PC-9 (cell line): ENCODE measurements around the gene C1orf146. TPM values are rescaled to one million over a fixed set of nuclear protein-coding genes. Genes with fewer than 3 reads are reported as not detected.

ENCODE experiments used
- BruUV-seq: library from RNA; stranded (reverse); fragments of 400-500 nt; replicated peaks from 2 replicates; lab custom pipeline; 2021; lab: Mats Ljungman, UMichigan
- CTCF ChIA-PET: fragments of 300-600 bp; sonication (Branson Sonifier 250); formaldehyde crosslinking; loops from one replicate; lab custom pipeline; 2022; ENCODE audit warnings: antibody characterized with exemption; lab: Charles Lee
- POLR2A ChIA-PET: fragments of 300-600 bp; sonication (Branson Sonifier 250); formaldehyde crosslinking; loops from one replicate; lab custom pipeline; 2022; ENCODE audit warnings: antibody characterized with exemption; ENCODE audit not compliant: unreplicated experiment; lab: Charles Lee
- DNase-seq, 2 experiments: peaks; one replicate each; pipeline versions ENCODE4 v3.0.0 to v3.0.0-alpha.2; 2015 to 2022; ENCODE audit warnings: mixed read lengths in 1 of 2
- H2AFZ ChIP-seq: fragments of 200-600 bp; sonication (generic); 2 replicates; pipeline ENCODE4 v1.8.1; 2017; ENCODE audit warnings: antibody characterized with exemption
- H3F3A ChIP-seq: fragments of 200-600 bp; sonication (generic); 2 replicates; pipeline ENCODE4 v1.8.1; 2017; ENCODE audit warnings: antibody characterized with exemption, mild to moderate bottlenecking, low read depth; ENCODE audit not compliant: insufficient read depth
- H3K27ac ChIP-seq: fragments of 200-600 bp; sonication (generic); 2 replicates; pipeline ENCODE4 v1.6.1; 2016; ENCODE audit warnings: mixed run types
- H3K27me3 ChIP-seq: fragments of 200-600 bp; sonication (generic); 2 replicates; pipeline ENCODE4 v1.6.1; 2016; ENCODE audit warnings: low read depth, mixed run types; ENCODE audit not compliant: insufficient read depth
- H3K36me3 ChIP-seq: fragments of 200-600 bp; sonication (generic); 2 replicates; pipeline ENCODE4 v1.6.1; 2016; ENCODE audit warnings: low read depth, mixed run types
- H3K4me1 ChIP-seq: fragments of 200-600 bp; sonication (generic); replicated peaks from 2 replicates; pipeline ENCODE4 v1.6.1; 2016; ENCODE audit warnings: mixed run types; ENCODE audit not compliant: insufficient read depth
- H3K4me2 ChIP-seq: fragments of 200-600 bp; sonication (generic); 2 replicates; pipeline ENCODE4 v1.6.1; 2017; ENCODE audit warnings: mixed run types
- H3K4me3 ChIP-seq: fragments of 200-600 bp; sonication (generic); 2 replicates; pipeline ENCODE4 v1.6.1; 2016; ENCODE audit warnings: mixed run types
- H3K79me2 ChIP-seq: fragments of 200-600 bp; sonication (generic); 2 replicates; pipeline ENCODE4 v1.6.1; 2017; ENCODE audit warnings: low read depth, mixed run types
- H3K9me2 ChIP-seq: fragments of 200-600 bp; sonication (generic); 2 replicates; pipeline ENCODE4 v1.8.1; 2017; ENCODE audit warnings: mild to moderate bottlenecking; ENCODE audit not compliant: insufficient read depth
- H3K9me3 ChIP-seq: fragments of 200-600 bp; sonication (generic); 2 replicates; pipeline ENCODE4 v1.8.1; 2016; ENCODE audit warnings: low read depth; ENCODE audit not compliant: insufficient read depth
- H4K20me1 ChIP-seq: fragments of 200-600 bp; sonication (generic); 2 replicates; pipeline ENCODE4 v1.8.1; 2017; ENCODE audit not compliant: insufficient read depth
- EZH2 ChIP-seq: fragments of 200-600 bp; sonication (generic); IDR thresholded peaks from 2 replicates; pipeline ENCODE4 v1.8.0; 2017; ENCODE audit warnings: antibody characterized with exemption, low read depth
- intact Hi-C: fragments of 100-400 bp; cut with micrococcal nuclease; formaldehyde crosslinking; loops from one replicate; pipeline ENCODE4 v1.10.0; 2022; ENCODE audit not compliant: unreplicated experiment
- total RNA-seq: library from RNA; stranded (reverse); gene quantifications from 2 replicates; pipeline ENCODE4 v1.2.3, GENCODE V29; 2021
- TF ChIP-seq, protein P1 (sequence below): fragments of 200-600 bp; sonication (generic); conservative IDR thresholded peaks from 2 replicates; pipeline ENCODE4 v1.6.1; 2017; ENCODE audit warnings: mixed run types, antibody characterized with exemption, mild to moderate bottlenecking, moderate library complexity

Gene C1orf146
- total RNA-seq, 1 experiment from 2014 or later = not detected

DNA sequence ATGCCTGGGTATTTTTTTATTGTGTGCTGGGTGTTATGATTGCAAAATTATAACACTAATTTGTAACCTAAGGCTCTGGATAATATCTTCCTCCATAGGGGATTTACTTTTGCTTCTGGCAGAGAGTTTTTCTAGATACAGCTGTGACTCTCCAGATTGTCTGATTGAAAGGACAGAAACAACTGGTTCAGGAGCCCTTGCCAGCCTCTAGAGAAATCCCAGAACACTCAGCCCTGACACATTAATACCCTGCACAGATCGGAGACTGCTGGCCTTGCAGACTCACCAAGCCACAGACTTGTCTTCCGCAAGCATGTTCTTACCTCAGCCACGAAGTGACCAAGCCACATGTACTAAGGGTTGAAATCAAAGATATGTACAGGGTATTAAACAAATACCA is 10.7 kb downstream of the C1orf146 start:
- no peaks in the 10 kb centered on the region for H3K4me1 ChIP-seq
- TF ChIP-seq, protein P1, sequence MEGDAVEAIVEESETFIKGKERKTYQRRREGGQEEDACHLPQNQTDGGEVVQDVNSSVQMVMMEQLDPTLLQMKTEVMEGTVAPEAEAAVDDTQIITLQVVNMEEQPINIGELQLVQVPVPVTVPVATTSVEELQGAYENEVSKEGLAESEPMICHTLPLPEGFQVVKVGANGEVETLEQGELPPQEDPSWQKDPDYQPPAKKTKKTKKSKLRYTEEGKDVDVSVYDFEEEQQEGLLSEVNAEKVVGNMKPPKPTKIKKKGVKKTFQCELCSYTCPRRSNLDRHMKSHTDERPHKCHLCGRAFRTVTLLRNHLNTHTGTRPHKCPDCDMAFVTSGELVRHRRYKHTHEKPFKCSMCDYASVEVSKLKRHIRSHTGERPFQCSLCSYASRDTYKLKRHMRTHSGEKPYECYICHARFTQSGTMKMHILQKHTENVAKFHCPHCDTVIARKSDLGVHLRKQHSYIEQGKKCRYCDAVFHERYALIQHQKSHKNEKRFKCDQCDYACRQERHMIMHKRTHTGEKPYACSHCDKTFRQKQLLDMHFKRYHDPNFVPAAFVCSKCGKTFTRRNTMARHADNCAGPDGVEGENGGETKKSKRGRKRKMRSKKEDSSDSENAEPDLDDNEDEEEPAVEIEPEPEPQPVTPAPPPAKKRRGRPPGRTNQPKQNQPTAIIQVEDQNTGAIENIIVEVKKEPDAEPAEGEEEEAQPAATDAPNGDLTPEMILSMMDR = no peak
- TF ChIP-seq EZH2 = no peak
- ChIA-PET POLR2A (no interaction called here), CTCF (no interaction called here)
- H3K36me3 ChIP-seq = no peaks in the 10 kb centered on the region
- H3K79me2 ChIP-seq = no peaks in the 10 kb centered on the region
- H2AFZ ChIP-seq = no peak overlapping the region
- intact Hi-C loops = no loop called here
- no TSS peak for BruUV-seq
- H3K4me3 ChIP-seq = no peak overlapping the region
- no peaks in the 10 kb centered on the region for H3F3A ChIP-seq
- no peak overlapping the region for H3K4me2 ChIP-seq
- no peaks in the 10 kb centered on the region for H3K27me3 ChIP-seq
- no peak overlapping the region for H3K27ac ChIP-seq
- DNase-seq = no peak
- H4K20me1 ChIP-seq = no peaks in the 10 kb centered on the region
- H3K9me2 ChIP-seq = no peaks in the 10 kb centered on the region
- H3K9me3 ChIP-seq = no peaks in the 10 kb centered on the region

DNA sequence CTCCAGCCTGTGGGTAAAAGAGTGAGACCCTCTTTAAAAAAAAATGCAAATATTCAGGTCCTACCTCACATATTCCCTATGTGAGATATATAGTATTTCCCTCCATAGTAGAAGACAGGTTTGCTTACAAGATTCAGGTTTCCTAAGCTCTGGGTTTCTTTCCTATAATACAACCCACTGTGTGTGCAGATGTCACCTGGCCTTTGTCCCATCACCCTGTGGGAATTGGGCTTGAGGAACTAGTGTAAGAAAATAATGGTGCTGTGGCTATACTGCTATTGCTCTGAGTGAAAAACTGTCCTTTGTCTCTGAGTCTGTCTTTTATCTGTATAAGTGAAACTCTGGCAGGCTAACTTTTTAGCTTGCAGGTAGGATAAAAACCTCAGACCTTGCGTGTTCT is 13.0 kb downstream of the C1orf146 start:
- no TSS peak for BruUV-seq
- H4K20me1 ChIP-seq = no peaks in the 10 kb centered on the region
- no peak overlapping the region for H3K4me2 ChIP-seq
- no peak for DNase-seq
- no peaks in the 10 kb centered on the region for H3K79me2 ChIP-seq
- intact Hi-C loops = no loop called here
- H2AFZ ChIP-seq = no peak overlapping the region
- no peak overlapping the region for H3K27ac ChIP-seq
- CTCF ChIA-PET = no interaction called here
- TF ChIP-seq, protein P1 = no peak
- no peak for TF ChIP-seq EZH2
- no peaks in the 10 kb centered on the region for H3K9me2 ChIP-seq
- H3K36me3 ChIP-seq = no peaks in the 10 kb centered on the region
- H3F3A ChIP-seq = no peaks in the 10 kb centered on the region
- H3K27me3 ChIP-seq = no peaks in the 10 kb centered on the region
- no peaks in the 10 kb centered on the region for H3K9me3 ChIP-seq
- POLR2A ChIA-PET = interaction anchor here (0.7 kb wide), 1 partner anchor 415 kb away, joined by 3 read pairs; no protein-coding TSS in a partner anchor
- H3K4me3 ChIP-seq = no peak overlapping the region
- H3K4me1 ChIP-seq = no peaks in the 10 kb centered on the region

DNA sequence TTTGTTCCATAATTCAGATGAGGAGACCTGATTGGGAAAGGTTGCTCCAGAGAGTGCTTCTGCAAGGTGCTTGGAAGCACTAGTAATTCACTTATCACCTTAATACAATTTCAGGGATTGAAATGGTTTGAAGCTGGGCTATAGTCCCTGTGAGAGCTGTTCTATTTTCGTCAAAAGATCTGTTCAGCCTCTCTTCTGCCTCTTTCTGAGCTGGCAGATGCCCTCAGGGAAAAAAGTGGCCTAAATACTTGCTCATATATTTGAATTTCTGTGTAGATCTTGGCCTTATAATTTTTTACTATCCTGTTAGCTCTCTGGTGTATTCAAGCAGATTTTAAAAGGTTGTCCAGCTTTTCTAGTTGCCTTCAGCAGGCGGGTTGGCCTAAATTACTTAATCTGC is 22.3 kb downstream of the C1orf146 start:
- CTCF ChIA-PET = no interaction called here

More for the DNA sequence above, 22.3 kb downstream of the C1orf146 start:
- TF ChIP-seq EZH2 = no peak
- TF ChIP-seq, protein P1 = no peak
- no peak for DNase-seq
- BruUV-seq = no TSS peak
- no peaks in the 10 kb centered on the region for H3K9me3 ChIP-seq
- H3K9me2 ChIP-seq = no peaks in the 10 kb centered on the region
- intact Hi-C loops = no loop called here
- H3K4me1 ChIP-seq = no peaks in the 10 kb centered on the region
- H3K4me2 ChIP-seq = no peak overlapping the region
- H3K36me3 ChIP-seq = no peaks in the 10 kb centered on the region
- H3K27me3 ChIP-seq = no peaks in the 10 kb centered on the region
- H3F3A ChIP-seq = no peaks in the 10 kb centered on the region
- H2AFZ ChIP-seq = no peak overlapping the region
- no peaks in the 10 kb centered on the region for H4K20me1 ChIP-seq
- H3K4me3 ChIP-seq = no peak overlapping the region
- POLR2A ChIA-PET = no interaction called here
- no peaks in the 10 kb centered on the region for H3K79me2 ChIP-seq
- H3K27ac ChIP-seq = no peak overlapping the region
